Erythroblast (primary cell): Measurements from ENCODE around the gene RPS27.

Experiments used
- GATA1 ChIP-seq: IDR thresholded peaks from 2 replicates; pipeline ENCODE4 v1.6.1; 2011; ENCODE audit warnings: low read depth, mild to moderate bottlenecking, control low read depth, low read length, moderate library complexity
- POLR2A ChIP-seq: IDR thresholded peaks from 2 replicates; pipeline ENCODE4 v1.6.1; 2011; ENCODE audit warnings: mild to moderate bottlenecking, low read length

DNA sequence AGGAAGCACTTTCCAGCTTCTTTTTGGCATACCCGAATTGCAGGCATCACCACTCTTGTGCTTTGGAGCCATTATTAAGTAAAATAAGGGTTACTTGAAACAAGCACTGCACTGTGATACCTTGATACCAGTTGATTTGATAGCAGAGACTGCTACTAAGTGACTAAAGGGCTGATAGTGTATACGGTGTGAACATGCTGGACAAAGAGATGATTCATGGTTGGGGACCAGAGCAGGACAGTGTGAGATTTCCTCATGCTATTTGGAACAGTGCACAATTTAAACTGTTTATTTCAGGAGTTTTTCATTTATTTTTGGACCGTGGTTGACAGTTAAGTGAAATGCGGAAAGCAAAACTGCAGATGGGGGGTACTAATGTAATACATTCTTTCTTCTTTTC, 9.9 kb downstream of the RPS27 start:
- TF ChIP-seq POLR2A (no peak), GATA1 (no peak)
